ENCODE measurements around the gene SPEM2.
A peak's percentile ranks its signal among the peaks of the same experiment; 100 is the strongest.

Gene SPEM2

GRCh38 chr17:7425316-7425715 is at the start of gene SPEM2:
Gene SPEM2 (plus strand): TSS chr17:7425616. CDS start chr17:7425689, 73 bp downstream.
- no peak for DNase-seq

GRCh38 chr17:7379134-7379533 is 46.3 kb upstream of the SPEM2 start:
- no peak for DNase-seq

- no peak for DNase-seq
Observed at GRCh38 chr17:7380321-7380720, 45.1 kb upstream of the SPEM2 start.

GRCh38 chr17:7380855-7381683 is 44.3 kb upstream of the SPEM2 start, which contains the start of gene TNK1:
Gene TNK1 (plus strand): TSS chr17:7381089. CDS start chr17:7382927, 1,838 bp downstream.
- no peak for DNase-seq

GRCh38 chr17:7382901-7383300 is 42.5 kb upstream of the SPEM2 start:
- no peak for DNase-seq

- DNase-seq: no peak
Observed at GRCh38 chr17:7383371-7383741, 42.1 kb upstream of the SPEM2 start.

GRCh38 chr17:7383742-7384488 is 41.5 kb upstream of the SPEM2 start:
- peak; percentile 63 to 66 for DNase-seq

GRCh38 chr17:7384489-7385081 is 40.8 kb upstream of the SPEM2 start:
- no peak for DNase-seq

- no peak for DNase-seq
Observed at GRCh38 chr17:7388856-7389255, 36.6 kb upstream of the SPEM2 start.

- DNase-seq: no peak
Observed at GRCh38 chr17:7389924-7390910, 35.2 kb upstream of the SPEM2 start.

- DNase-seq: no peak
Observed at GRCh38 chr17:7391307-7391706, 34.1 kb upstream of the SPEM2 start.

GRCh38 chr17:7392696-7393612 is 32.5 kb upstream of the SPEM2 start:
- DNase-seq: no peak

GRCh38 chr17:7393613-7394451 is 31.6 kb upstream of the SPEM2 start:
- peak; percentile 51 to 57 for DNase-seq

- peak; percentile 69 to 72 for DNase-seq
Observed at GRCh38 chr17:7394452-7395191, 30.8 kb upstream of the SPEM2 start, which contains the start of gene PLSCR3. Gene PLSCR3 (minus strand): TSS chr17:7394525. CDS start chr17:7394110, 415 bp downstream.

- DNase-seq: no peak
Observed at GRCh38 chr17:7396147-7396546, 29.3 kb upstream of the SPEM2 start.

- no peak for DNase-seq
Observed at GRCh38 chr17:7398612-7399011, 26.8 kb upstream of the SPEM2 start.

GRCh38 chr17:7403043-7403726 is 22.2 kb upstream of the SPEM2 start:
- no peak for DNase-seq

GRCh38 chr17:7403727-7403976 is 21.8 kb upstream of the SPEM2 start:
- DNase-seq: no peak

Measured in activated CD4-positive, alpha-beta T cell treated with anti-CD3 and anti-CD28 coated beads, Interleukin-2, amount 50 U/mL, for 4 hours (primary cell).